Activated gamma-delta T cell treated with anti-CD3 and anti-CD28 coated beads, Interleukin-2, amount 50 U/mL, for 16 hours (primary cell): Measurements from ENCODE around the gene NPSR1.
"Not testable (repeated sequence)": the region's sequence is repeated elsewhere in the genome, so short reads cannot be mapped to it uniquely, and the experiment has no call there.

Experiments
- DNase-seq: peaks from one replicate; pipeline ENCODE4 v3.0.0-alpha.2; 2020; ENCODE audit warnings: low read depth

Gene NPSR1

DNA sequence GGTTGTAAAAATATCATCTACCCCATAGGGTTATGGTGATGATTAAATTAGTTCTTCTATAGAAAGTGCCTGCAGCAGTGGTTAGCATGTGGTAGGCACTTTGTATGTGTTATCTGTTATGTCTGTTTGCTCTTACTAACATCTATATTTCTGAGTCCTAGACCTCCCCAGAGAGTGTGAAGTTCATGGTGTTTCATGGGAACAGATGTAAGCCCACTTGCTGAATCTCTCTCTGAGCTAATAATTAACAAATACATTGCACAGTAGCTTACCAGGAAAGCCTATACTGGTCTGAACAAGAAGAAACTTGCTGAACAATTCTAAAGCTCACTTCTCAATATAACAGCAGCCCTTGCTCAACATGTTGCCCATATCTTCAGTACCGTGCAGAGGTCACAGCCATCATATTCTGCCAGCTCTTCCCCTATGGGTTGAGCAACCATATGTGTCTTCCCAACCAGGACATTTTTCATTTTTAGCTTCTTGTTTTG lies 100.1 kb downstream of the NPSR1 start:
- DNase-seq = no peak

DNA sequence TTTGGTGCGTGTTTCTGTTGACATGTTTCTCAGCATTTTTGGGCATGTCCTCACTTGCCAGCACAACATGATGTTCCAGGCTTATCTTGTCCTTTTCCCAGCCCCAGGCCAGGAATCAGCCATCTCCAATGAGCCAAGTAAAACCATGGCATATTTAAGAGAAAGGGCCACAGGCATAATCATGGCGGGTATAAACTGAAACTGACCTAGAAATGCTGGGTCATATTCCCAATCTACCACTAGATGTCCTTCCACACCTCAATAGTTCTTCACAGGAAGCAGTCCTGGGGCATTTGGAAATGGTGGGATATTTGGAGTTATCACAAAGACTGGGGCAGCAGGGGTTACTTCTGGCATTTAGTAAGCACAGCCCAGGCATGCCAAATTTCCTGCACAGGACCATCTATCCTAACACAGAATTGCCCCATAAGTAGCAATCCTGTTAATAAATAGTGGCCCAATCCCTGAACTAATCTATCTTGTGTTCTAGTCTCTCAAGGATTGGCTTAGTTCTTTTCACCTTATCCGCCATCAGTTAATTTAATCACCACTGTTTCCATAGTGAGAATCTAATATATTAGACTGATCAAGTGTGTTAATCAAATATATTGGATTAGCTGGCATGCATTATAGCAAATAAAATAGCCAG lies 101.6 kb downstream of the NPSR1 start:
- DNase-seq = no peak

DNA sequence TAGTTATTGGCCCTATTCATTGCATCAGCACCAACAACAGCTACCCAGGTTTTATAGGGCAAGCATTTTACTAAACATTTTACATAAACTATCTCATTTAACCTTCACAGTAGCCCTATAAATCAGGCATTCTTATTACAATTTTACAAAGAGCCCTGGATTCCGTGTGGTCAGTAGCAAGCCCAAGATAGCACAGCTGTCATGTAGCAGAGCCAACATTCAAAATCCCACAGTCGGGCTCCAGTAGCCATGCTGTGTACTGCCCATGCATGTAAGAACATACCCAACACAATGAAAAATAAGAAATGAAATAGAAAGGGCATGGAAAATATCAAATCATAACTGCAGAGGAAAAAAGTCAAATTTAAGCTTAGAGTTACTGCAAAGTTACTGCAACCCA lies 102.3 kb downstream of the NPSR1 start:
- DNase-seq = no peak

DNA sequence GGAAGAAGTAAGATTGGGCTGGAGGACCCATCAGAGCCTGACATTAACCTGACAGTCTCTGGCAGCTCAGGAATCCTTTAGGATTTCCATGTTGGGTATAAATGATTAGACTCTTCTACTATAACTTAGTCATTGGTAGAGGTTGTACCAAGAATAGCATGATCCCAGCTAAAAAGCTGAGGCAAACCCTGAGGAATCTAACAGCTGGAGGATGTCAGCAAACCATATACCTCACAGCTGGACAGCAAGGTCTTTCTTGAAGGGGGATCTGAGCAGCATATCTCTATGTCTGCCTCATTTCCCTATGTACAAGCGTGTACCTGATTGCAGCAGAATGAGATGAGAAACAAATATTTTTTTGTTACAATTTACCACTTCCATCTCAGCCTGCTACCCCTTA lies 103.2 kb downstream of the NPSR1 start:
- DNase-seq = no peak

DNA sequence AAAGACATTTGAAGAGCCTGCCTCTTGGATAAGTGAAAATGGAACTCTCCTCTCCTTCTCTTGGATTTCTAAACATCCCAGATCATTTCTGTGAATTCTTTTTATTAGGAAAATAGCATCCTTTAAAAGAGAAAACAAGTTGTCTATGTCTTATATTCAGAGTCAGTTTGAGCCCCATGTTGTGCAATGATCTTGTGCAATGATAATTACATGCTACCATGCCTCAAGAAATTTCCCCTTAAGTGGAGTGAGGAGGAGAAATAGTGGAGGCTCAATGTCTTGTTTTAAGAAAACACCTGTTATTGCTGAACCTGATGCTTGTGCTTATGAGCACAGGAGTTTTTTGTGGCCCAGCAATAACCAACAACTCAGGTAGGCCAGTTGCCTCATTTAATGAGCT lies 103.6 kb downstream of the NPSR1 start:
- no peak for DNase-seq

DNA sequence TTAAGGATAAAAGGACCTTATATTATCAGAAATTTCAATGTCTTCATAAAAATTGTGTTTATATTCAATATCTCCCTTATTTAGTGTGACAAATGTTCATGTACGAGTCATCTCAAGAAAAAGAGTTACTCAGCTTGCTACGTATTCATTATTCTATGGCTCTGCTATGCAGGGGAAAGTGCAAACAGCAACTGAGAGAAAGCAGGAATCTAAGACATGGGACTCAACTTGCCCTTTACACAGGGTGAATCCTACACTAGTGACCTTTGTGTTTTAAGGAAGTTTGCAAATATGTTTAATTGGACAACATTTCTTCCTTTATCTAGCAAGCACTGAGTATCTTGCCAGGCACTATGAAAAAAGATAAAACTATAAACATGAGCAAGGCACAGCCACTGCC lies 104.7 kb downstream of the NPSR1 start:
- DNase-seq = no peak

DNA sequence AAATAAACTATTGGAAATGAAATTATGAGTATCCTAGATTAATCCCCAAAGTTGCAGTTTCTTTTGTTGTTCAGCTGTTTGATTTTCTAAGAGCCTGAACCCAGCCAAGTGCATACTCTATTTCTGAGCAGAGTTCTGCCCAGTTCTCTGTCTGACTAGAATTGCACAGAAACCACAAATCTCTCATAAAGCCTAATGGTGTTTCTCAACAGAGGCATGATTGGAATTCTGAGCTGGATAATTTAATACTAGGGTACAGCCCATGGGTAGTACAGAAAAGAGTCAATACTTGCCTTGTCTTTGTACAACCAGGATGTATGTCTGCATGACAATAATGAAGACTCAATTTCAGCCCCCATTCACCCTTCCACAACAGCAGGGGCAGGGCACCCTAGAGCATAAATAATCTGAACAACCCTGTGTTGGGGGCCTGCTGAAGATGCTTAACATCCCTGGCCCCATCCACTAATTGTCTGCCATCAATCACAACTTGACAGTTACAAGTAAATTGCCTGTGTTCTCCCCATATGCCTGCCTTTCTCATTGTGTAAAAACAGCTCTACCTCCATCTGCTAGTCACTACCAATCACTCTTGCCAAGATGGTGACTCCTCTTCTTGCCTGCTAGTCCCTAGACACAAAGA lies 114.4 kb downstream of the NPSR1 start:
- DNase-seq = no peak

DNA sequence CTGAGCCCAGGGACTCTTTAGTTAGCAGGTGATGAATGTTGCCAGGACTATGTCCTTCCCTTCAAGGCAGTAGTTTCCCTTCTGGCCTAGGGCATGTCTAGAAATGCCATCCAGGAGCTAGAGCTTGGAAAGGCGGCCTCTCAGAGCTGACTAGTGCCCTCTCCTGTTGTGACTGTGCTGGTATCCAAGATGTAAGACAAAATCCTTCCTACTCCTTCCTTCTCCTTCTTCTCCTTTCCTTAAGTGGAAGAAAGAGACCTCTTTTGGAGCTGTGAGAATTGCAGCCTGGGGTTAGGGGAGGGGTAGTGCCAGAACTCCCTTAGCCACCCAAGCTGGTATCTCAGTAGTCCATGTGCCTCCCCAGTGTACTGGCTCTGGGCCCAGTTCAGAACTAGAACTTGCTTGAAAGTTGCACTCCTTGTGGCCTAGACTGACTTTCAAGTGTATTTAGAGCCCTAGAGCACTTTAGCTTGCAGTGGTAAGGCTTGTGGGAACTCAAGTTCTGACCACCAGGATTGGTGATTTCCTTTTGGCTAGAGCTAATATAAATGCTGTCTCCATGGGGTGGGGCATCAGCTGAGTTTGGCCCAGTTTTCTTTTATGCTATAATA lies 118.8 kb downstream of the NPSR1 start:
- no peak for DNase-seq

DNA sequence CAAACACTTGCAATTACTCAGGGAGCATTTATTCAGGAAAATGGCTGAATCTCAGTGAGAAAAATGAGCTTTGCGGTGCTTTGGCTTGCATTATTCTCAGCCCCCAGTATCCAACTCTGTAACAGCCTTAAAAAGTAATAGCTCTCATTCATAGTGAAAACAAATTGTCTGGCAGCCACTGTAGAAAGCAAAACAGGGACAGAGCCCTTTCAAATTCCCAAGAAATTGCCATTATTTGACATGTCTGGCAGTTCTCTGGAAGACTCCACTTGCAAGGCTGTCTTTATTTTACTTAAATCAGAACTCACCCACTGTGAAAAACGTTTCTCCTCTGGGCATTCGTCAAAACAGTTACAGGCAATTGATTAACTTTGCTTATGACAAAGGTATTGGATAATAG lies 122.5 kb downstream of the NPSR1 start:
- no peak for DNase-seq

DNA sequence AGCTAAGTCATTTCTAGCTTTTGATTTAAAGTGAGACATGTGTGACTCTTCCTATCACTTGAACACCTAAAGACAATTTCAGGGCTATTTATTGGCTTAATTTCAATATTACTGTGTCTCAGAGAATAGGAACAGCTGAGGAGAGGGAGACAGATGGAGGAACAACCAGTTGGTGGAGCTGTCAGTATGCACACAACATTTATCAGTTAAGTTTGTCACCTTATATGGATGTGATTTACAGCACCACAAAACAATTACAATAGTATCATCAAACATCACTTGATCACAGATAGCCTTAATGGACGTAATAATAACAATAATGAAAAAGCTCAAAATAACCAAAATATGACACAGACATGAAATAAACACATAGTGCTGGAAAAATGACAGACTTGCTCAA lies 129.6 kb downstream of the NPSR1 start:
- no peak for DNase-seq

DNA sequence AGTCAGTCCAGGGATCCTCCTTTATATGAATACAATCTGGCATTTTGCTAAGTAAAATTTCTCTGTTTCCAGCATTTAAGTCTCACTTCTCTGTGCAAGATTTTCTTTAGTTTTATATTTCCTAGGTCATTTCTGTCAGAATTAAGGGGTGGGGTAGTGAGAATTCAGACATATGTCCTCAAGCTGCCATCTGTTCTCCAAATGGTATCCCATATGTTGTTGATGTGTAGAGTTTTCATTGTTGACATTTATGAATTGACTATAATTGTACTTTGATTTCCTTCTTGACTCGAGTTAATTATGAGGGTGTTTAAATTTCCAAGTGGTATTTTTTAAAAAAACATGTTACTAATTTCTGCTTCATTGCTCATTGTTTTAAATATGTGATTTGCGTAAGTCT lies 148.8 kb downstream of the NPSR1 start:
- DNase-seq = no peak

DNA sequence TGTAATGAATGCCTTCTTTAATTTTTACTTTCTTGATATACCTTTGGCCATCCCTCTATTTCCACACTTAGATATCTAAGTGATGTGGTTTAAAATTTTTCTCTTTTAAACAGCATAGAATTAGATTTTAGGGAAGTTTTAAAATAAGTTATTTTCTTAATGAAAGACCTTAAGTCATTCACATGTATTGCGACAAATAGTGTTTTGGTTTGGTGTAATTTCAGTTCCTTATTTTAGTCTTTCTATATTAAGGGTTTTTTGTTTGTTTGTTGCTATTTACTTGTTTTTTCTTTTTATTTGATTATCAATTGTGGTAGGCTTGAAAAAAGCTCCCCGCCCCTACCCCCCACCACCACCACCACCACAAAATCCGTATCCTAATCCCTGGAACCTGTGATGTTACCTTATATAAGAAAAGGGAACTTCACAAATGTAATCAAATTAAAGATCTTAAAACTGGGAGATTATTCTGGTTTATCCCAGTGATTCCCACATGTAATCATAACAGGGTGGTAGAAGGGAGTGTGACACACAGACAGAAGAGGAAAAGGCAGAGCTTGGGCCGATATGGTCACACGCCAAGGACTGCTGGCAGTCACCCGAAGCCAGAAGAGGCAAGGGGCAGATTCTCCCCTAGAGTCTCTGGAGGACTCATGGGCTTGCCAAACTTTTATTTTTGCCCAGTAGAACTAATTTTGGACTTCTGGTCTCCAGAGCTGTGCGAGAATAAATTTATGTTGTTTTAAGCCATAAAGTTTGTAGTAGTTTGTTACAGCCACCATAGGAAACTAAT lies 149.7 kb downstream of the NPSR1 start:
- no peak for DNase-seq

DNA sequence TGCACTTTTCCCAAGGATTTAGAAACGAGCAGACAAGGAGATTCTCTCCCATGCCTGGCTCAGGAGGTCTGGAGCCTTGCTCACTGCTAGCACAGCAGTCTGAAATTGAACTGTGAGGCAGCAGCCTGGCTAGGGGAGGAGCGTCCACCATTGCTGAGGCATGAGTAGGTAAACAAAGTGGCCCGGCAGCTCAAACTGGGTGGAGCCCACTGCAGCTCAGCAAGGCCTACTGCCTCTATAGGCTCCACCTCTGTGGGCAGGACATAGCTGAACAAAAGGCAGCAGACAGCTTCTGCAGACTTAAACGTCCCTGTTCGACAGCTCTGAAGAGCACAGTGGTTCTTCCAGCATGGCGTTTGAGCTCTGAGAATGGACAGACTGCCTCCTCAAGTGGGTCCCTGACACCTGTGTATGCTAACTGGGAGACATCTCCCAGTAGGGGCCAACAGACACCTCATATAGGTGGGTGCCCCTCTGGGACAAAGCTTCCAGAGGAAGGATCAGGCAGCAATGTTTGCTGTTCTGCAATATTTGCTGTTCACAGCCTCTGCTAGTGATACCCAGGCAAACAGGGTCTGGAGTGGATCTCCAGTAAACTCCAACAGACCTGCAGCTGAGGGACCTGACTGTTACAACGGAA lies 156.3 kb downstream of the NPSR1 start:
- not testable (repeated sequence) for DNase-seq

DNA sequence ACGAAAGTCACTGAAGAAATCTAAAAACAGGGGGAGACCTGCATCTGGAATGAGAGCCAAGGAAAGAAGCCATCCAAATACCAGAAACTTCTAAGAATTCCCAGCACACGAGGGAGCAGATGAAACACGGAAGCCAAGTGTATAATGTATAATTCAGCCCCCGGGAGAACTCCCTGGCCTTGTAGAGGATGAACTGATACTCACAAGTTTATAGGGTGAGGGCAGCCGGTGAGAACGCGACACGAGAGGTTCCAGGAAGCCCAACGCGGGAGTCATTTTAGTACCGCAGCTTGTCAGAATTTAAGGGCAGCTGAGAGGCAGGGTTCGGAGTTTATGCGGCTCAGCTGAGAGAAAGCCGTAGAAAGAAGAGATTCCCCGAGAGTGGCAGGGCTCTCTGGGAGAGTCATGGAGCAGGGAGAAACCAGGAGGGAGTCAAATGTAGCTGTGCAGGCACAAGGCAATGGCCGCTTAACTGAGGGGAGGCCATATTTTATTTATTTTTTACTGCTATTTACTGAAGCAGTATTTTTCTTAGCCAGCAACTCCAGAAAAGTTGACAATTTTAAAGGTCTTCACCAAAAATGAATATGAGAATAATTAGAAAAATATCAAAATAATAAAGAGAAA lies 164.0 kb downstream of the NPSR1 start:
- DNase-seq = no peak

DNA sequence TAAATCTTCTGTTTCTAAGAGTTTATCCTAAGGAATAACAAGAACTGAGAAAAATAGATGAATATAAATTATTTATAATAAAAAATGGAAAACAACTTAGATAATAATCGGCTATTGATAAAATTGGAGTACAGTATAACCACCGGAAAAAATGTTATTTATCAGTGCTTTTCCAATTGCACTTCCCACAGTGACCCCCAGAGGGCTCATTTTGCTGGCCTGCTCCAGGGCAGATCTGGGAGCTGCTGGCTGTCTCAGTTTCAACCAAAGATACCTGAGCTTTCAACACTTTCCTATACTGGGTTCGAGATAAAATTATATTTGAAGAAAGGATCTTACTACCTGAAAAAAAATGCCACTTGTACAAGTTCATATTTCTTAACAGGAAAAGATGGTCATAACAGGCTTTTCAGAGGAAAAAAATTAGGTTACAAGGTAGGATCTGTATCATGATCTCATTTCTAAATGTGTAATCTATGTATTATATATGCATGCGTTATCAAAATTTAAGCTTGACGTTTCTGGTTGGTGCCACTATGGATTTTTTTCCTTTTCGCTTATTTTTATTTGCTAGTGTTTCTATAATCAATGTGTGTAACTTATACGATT lies 165.7 kb downstream of the NPSR1 start:
- DNase-seq = peak; percentile 14

DNA sequence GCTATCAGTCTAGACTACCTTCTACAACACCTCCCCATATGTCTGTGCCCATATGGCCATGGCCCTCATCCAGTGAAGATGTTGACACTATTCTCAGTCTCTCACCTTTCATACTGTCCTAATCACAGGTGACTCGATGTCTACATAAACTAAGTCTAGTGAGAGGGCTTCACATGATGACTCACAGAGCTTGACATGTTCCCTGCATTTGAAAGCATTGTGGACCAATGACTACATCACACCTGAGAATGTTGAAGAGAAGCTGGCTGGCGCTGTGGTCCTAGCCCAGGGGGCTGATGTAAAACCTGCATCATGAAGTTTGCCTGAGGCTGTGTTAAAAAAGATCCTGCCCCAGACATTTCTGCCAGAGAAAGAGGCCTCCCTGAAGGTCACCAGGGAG lies 167.2 kb downstream of the NPSR1 start:
- DNase-seq = no peak

DNA sequence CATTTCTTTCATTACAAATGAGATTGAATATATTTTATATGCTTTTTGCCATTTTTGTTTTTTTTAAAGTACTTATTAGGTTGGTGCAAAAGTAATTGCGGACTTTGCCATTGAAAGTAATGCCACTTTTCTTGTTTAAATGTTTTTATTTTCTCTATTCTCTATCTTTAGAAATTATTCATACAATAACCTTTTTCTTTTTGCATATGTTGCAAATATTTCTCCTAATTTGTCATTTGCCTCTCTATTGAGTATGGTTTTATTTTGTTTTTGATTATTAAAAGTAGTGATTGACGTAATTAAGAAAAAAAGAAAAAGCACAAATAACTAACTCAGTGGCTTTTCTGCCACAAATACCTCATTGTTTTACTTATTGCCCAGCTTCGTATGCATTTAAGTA lies 172.4 kb downstream of the NPSR1 start:
- DNase-seq = no peak

DNA sequence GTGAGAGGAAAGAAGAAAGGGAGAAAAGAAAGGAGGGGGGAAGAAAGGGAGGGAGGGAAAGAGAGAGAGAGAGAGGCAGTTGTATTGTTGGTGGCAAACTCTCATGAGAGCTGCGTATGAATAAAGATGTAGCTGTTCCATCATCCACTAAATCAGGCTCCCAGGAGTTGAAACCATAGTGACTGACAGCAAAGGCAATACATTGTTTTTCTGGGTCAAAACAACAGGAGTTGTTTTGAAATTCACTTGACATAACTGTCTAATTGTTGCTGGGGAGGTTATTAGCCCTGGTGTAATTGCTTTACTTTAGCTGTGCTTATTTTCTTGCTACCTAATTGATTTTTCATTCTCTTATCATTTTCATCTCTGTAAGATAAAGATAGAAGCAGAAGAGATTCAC lies 173.4 kb downstream of the NPSR1 start:
- DNase-seq = no peak

DNA sequence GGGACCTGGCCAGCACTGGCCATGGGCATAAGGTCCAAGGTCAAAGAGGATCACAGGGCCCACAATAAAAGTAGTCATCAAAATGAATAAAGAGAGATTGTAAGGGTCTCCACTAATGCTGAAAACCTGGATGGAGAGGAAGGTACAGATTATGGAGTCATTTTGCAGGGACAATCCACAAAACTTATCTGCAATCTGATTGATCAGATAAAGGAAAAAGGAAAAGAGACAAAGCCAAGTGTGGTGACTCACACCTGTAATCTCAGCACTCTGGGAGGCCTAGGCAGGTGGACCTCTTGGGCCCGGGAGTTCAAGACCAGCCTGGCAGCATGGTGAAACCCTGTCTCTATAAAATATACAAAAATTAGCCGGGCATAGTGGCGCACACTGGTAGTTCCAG lies 174.0 kb downstream of the NPSR1 start:
- no peak for DNase-seq

DNA sequence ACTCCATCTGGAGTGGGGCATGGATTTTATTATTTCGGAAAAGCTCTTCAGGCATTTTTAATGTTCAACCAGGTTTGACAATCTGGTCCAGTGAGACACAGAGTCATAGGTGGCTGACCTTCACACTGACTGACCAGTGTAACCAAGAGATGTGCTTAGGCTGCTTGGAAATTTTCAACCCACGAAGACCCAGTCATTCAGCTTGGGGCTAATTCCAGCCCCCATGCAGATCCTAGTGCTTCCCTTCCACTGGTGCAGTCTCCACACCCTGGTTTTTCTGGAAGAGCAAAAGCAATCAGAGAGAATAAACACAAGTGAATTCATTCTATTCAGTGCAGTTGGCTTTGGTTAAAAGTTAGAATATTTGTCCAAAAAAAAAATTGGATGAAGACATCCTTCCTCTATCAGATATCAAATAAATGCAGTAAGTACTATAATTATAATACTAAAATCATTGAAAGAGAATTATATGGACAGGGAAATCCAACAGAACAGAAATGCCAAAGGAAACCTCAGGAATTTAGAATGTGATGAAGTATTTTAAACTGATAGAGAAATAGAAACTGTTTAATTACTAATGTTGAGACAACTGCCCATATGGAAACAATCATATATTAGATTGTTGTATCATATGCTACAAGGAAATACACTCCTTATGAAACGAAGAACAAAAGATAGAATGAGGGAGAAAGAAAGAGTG lies 178.0 kb downstream of the NPSR1 start:
- no peak for DNase-seq

DNA sequence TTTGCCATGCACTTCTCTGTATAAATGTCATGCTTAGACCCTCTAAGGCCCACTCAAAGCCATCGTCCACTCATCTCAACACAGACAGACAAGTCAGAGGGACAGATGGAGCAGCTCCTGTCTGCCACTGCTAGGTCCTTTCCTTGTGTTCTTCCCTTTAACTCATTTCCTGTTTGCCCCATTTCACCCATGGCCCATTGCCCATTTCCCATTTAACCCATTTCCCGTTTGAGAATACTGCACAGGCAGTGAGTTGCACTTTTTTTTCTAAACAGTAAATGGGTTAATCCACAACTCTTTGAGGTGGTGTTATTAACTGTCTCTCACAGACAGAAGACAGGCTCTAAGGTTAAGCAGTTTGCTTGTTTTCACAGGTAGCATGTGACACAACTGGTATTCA lies 179.3 kb downstream of the NPSR1 start:
- DNase-seq = no peak
